Lung (tissue), 12 donors: ENCODE data around the gene CLPTM1L. TPM values are rescaled to one million over a fixed set of nuclear protein-coding genes. Genes with fewer than 3 reads are reported as not detected.
A peak's percentile ranks its signal among the peaks of the same experiment; 100 is the strongest.
"Not testable (repeated sequence)": the region's sequence is repeated elsewhere in the genome, so short reads cannot be mapped to it uniquely, and the experiment has no call there.

Experiments used
- ATAC-seq: fragments of 200-7000 bp; cut with Tn5 transposase; one replicate; pipeline ENCODE4 v1.9.1; 2020; ENCODE audit warnings: moderate number of reproducible peaks; ENCODE audit not compliant: insufficient read depth, low FRiP score
- DNase-seq, 3 donors: peaks; one replicate each; pipeline ENCODE4 v3.0.0-alpha.2; 2013 to 2017
- H3K27ac ChIP-seq, 2 donors: one replicate each; pipeline ENCODE4 v1.5.1; 2013; ENCODE audit warnings: mild to moderate bottlenecking in 2 of 2, moderate library complexity in 2 of 2, control low read depth in 1 of 2, inconsistent platforms in 1 of 2, low read depth in 1 of 2, low read length in 1 of 2
- H3K27me3 ChIP-seq, 3 donors: one replicate each; pipeline ENCODE4 v1.5.1; 2013; ENCODE audit warnings: low read length in 2 of 3; ENCODE audit not compliant: control insufficient read depth in 3 of 3, insufficient read depth in 3 of 3
- H3K36me3 ChIP-seq, 4 donors: one replicate each; pipeline ENCODE4 v1.5.1; 2013; ENCODE audit warnings: low read length in 4 of 4, mild to moderate bottlenecking in 1 of 4, moderate library complexity in 1 of 4; ENCODE audit not compliant: control insufficient read depth in 4 of 4, insufficient read depth in 4 of 4
- H3K4me1 ChIP-seq, 5 donors: one replicate each; pipeline ENCODE4 v1.5.1; 2013; ENCODE audit warnings: low read length in 5 of 5, mild to moderate bottlenecking in 2 of 5, moderate library complexity in 1 of 5; ENCODE audit not compliant: control insufficient read depth in 5 of 5, insufficient read depth in 5 of 5
- H3K4me3 ChIP-seq: one replicate; pipeline ENCODE4 v1.5.1; 2013; ENCODE audit warnings: mild to moderate bottlenecking, control low read depth, moderate library complexity
- H3K9ac ChIP-seq, 2 donors: one replicate each; pipeline ENCODE4 v1.5.1; 2013; ENCODE audit warnings: low read length in 2 of 2, control low read depth in 1 of 2; ENCODE audit not compliant: insufficient read depth in 1 of 2
- H3K9me3 ChIP-seq, 4 donors: one replicate each; pipeline ENCODE4 v1.5.1; 2013; ENCODE audit warnings: low read length in 3 of 4, mild to moderate bottlenecking in 1 of 4, moderate library complexity in 1 of 4; ENCODE audit not compliant: control insufficient read depth in 4 of 4, insufficient read depth in 3 of 4
- WGBS, 2 donors: extraction: QIAGEN DNeasy Blood & Tissue Kit; methylation state at CpG; one replicate each; pipeline ENCODE4 v1.1.7; 2013; 5-methylcytosine and 5-hydroxymethylcytosine counted together
- polyA plus RNA-seq, 2 donors: library from polyadenylated mRNA; stranded (reverse); fragments of 200-250 nt; gene quantifications; one replicate each; pipeline ENCODE4 v1.2.1, GENCODE V29; 2013
- total RNA-seq, 2 donors: library from RNA; depleted of rRNA in 1 of 2; stranded (reverse); fragments of >200 nt in 1 of 2; gene quantifications; one replicate each; pipeline ENCODE4 v1.2.1, GENCODE V29; 2014 to 2021
- TF ChIP-seq, protein P1 (sequence below): IDR thresholded peaks from 2 replicates; pipeline ENCODE4 v1.5.1; 2012; ENCODE audit warnings: mild to moderate bottlenecking; ENCODE audit errors: control extremely low read depth, extremely low read depth
- donor health status: control.
- donor health status: control.
- donor health status: Bipolar disorder and iron deficiency.
- donor health status: healthy.
- donor health status: DM: yes; HTN: yes; CAD: no.

The CLPTM1L gene
- total and polyA plus RNA-seq, 4 donors: 79.0 to 153 (median 144) TPM

DNA sequence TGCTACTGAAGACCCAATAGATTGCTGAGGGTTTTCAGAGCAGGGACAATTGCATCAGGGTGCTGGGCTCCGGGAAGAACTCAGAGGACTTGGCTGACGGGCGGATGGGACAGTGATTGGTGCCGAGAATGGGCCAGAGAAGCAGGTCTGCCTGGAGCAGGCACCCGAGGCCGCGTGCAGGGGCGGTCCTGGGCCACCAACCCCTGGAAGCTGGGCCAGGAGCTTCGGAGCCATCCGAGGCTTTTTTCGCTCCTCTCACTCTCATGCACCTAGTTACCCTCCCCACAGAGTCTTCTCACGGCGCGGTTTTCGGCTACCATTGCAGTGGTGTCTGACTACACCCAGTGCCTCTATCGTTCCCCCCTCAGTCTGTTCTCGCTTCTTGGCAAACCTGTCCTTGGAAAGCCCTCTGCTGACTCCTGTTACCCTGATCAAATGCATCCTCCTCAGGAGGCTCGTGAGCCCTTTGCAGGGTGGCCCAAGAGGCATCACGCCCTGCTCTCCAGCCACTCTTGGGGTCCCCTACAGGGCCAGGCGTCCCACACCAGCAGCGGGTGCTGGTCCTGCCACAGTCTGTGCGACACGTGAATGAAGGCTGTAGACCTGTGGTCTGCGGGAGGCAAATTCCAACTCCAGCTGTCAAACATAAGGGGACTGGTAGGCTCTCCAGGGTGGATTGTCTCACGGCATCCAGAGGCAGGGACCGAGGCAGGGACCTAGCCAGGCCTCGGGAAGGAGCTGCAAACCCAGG, 1.2 kb upstream of the CLPTM1L start:
- TF ChIP-seq, protein P1, sequence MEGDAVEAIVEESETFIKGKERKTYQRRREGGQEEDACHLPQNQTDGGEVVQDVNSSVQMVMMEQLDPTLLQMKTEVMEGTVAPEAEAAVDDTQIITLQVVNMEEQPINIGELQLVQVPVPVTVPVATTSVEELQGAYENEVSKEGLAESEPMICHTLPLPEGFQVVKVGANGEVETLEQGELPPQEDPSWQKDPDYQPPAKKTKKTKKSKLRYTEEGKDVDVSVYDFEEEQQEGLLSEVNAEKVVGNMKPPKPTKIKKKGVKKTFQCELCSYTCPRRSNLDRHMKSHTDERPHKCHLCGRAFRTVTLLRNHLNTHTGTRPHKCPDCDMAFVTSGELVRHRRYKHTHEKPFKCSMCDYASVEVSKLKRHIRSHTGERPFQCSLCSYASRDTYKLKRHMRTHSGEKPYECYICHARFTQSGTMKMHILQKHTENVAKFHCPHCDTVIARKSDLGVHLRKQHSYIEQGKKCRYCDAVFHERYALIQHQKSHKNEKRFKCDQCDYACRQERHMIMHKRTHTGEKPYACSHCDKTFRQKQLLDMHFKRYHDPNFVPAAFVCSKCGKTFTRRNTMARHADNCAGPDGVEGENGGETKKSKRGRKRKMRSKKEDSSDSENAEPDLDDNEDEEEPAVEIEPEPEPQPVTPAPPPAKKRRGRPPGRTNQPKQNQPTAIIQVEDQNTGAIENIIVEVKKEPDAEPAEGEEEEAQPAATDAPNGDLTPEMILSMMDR: no peak
- ATAC-seq: no peak
- Histone ChIP-seq H3K27me3 (no peaks in the 10 kb centered on the region), H3K36me3 (peaks cover 0 to 13% (median 8%) of the 10 kb centered on the region in 4 donors), H3K4me3 (peak overlapping the region; percentile 85), H3K9ac (peak overlapping the region; percentile 85 to 96), H3K4me1 (peaks cover 0 to 18% (median 6%) of the 10 kb centered on the region in 5 donors), H3K27ac (no peak overlapping the region), H3K9me3 (no peaks in the 10 kb centered on the region)
- 81 to 87% methylated on average over 27 of the region's 27 CpGs for WGBS, 2 donors
- DNase-seq: no peak

DNA sequence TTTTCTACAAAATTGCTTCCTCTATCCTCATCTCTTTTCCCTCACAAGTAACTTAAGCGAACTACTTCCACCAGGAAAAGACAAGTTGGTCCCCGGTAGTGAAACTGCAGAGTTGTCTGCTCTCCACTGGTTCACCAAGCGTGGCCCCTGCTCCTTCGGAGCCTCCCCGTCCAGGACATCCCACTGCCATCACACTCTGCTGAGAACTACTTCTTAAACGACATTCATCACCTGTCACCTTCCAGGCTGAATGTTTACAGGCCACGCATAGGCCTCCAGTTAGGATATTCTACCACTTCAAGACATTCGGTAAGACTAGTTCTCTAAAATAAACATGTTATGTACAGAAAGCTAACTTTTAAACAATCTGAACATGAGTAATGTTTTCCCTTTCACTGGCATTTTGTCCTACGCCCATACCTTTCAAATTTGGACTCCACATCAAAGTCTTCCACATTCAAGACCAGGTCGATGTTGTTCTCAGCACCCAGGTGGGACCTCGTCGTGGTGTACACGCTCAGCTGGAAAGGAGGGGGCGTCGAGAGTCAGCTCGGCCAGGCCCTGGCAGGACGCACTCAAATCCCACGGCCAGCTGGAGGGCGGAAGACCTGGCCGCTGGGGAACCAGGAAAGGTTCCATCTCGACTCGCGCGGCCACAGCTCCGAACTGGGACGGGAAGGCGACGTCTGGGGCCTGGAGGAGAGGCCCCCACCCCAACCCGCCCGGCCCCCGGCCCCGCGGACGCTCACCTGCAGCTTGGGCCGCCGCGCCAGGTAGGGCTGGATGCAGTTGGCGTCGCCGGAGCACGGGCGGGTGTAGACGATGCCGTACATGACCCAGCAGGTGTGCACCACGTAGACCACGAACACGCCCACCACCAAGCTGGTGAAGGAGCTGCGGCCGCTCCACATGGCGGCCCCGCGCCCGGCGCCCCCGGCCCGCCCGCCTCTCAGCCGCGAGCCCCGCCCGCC, 683 bp downstream of the CLPTM1L start:
- peak overlapping the region; percentile 26 to 55 for H3K9ac ChIP-seq
- WGBS, 2 donors: 6 to 10% methylated on average over 49 to 61 of the region's 61 CpGs
- H3K4me3 ChIP-seq: peak overlapping the region; percentile 85
- TF ChIP-seq, protein P1: no peak
- H3K27me3 ChIP-seq: no peaks in the 10 kb centered on the region
- peak overlapping the region; percentile 51 to 52 for H3K27ac ChIP-seq
- peaks cover 4 to 22% (median 16%) of the 10 kb centered on the region in 4 donors for H3K36me3 ChIP-seq
- ATAC-seq (no peak), DNase-seq (peak in 2 of 3 donors; percentile 9 to 11)
- no peaks in the 10 kb centered on the region for H3K9me3 ChIP-seq
- peaks cover 0 to 18% (median 6%) of the 10 kb centered on the region in 5 donors for H3K4me1 ChIP-seq

DNA sequence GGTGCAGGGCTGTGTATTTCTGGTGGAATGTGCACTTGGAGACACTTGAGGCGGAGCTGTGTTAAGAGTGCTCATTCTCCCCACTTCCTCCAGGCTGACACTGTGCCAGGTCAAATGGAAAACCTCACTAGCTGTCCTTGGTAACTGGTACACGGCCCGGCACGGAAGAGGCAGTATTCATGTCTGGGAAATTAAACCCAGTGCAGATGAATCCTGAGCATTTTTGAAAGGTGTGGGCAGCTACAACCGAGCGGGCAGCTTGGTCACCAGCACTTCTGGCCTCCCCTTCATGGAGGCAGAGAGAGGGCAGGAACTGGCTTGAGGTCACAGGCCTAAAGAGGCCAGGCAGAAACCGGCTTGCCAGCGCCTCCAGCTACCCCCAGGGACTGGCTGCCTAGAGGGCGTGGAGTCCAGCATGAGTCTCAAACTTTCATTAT, 1.6 kb downstream of the CLPTM1L start:
- Histone ChIP-seq H3K27me3 (no peaks in the 10 kb centered on the region), H3K9ac (no peak overlapping the region), H3K36me3 (peaks cover 8 to 31% (median 20%) of the 10 kb centered on the region in 4 donors), H3K27ac (peak overlapping the region in 1 of 2 donors; percentile 85), H3K4me3 (no peak overlapping the region), H3K4me1 (peaks cover 0 to 18% (median 6%) of the 10 kb centered on the region in 5 donors), H3K9me3 (no peaks in the 10 kb centered on the region)
- DNase-seq (peak in 2 of 3 donors; percentile 19 to 45), ATAC-seq (peak; percentile 56)
- TF ChIP-seq, protein P1: no peak
- WGBS, 2 donors: 70 to 78% methylated on average over 9 of the region's 9 CpGs

DNA sequence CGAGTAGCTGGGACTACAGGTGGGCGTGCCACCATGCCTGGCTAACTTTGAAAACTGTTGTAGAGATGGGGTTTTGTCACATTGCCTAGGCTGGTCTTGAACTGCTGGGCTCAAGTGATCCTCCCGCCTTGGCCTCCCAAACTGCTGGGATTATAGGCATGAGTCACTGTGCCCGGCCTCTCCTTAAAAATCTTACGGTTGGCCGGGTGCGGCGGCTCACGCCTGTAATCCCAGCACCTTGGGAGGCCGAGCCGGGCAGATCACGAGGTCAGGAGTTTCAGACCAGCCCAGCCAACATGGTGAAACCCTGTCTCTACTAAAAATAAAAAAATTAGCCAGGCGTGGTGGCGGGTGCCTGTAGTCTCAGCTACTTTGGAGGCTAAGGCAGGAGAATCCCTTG, 2.2 kb downstream of the CLPTM1L start:
- H3K9me3 ChIP-seq, DNase-seq, H3K4me3 ChIP-seq, ATAC-seq, H3K27me3 ChIP-seq, H3K9ac ChIP-seq, H3K27ac ChIP-seq: not testable (repeated sequence)
- Histone ChIP-seq H3K36me3 (peaks cover 11 to 36% (median 21%) of the 10 kb centered on the region in 4 donors), H3K4me1 (peaks cover 0 to 18% (median 6%) of the 10 kb centered on the region in 5 donors)
- 90 to 97% methylated on average over 14 of the region's 14 CpGs for WGBS, 2 donors
